Right ventricle myocardium inferior (tissue), 1 donor: ENCODE results near the gene CADM1. TPM values are rescaled to one million over a fixed set of nuclear protein-coding genes. Genes with fewer than 3 reads are reported as not detected.

Source experiments
- ATAC-seq: fragments of 200-7000 bp; cut with Tn5 transposase; one replicate; pipeline ENCODE4 v1.9.1; 2020; ENCODE audit warnings: mild to moderate bottlenecking, moderate library complexity
- DNase-seq: peaks from one replicate; pipeline ENCODE4 v3.0.0; 2021; ENCODE audit errors: missing footprints
- intact Hi-C: fragments of 100-400 bp; cut with DNase I; formaldehyde crosslinking; loops from one replicate; pipeline ENCODE4 v1.11.0; 2022
- total RNA-seq: library from RNA; stranded (reverse); fragmentation: NEBNext Ultra II Directional; extraction: Animal tissue kit (Norgen Biotek cat#: 25700); gene quantifications from one replicate; pipeline ENCODE4 v1.2.1, GENCODE V29; 2021
- donor health status: DM: no; HTN: yes; CAD: no; lungs with severe emphysema.

The CADM1 gene
- total RNA-seq, 1 donor from 2014 or later, result 42.4 TPM

DNA sequence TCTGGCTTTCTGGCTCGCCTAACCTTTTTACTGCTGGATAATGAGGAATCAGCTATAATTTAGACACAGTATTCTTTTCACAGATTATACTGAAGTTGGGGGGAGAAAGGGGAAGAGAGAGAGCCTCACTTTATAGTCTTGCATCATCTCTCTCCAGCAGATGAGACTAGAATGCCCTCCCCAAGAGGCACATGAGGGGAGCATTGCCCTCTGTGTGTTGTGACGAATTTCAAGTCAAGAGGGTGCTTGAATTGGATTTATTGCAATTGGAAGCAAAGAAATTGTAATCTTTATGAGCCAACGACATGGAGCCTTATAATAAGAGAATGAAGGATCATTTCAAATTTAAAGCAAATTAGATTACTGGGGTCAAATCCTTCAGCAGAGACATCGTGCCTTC, 17.6 kb upstream of the CADM1 start:
- no peak for ATAC-seq
- DNase-seq, result no peak
- intact Hi-C loops, result no loop called here

DNA sequence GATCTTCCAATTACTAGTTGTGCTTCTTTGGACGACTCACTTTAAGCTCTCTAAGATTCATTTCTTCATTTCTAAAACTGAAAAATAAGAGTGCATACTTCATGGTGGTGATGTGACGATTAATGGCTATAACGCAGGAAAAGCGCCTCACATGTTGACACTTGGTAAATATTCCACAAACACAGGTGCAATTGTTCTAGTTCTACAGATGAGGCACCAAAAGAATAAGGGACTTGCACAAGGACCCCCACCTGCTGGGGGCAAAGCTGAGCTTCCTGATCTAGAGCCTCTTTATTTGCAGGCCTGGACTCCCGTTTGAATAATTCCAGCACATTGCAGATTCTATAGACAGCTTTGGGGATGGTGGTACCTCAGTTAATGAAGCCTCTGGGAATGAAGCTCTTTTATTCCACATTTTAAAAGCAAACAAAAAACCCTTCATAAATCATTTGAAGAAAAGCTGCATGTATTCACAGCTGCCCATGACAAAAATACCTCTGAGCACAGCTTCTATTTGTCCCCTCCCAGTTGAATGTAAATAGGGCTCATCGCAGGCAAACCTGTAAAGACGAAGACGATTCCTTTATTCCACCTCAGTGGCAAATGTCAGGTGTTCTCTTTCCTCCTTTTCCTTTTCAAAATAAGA, 14.9 kb upstream of the CADM1 start:
- no peak for DNase-seq
- no peak for ATAC-seq
- intact Hi-C loops, result no loop called here

- intact Hi-C loops, result no loop called here
- DNase-seq (no peak), ATAC-seq (no peak)
Measured at GRCh38 chr11:115515647-115516395, 11.6 kb upstream of the CADM1 start.

GRCh38 chr11:115506954-115507675, 2.9 kb upstream of the CADM1 start:
- DNase-seq, result no peak
- no peak for ATAC-seq
- intact Hi-C loops, result loop anchor here (10.0 kb wide), 3 partner anchors 142 to 322 kb away; no protein-coding TSS in a partner anchor

GRCh38 chr11:115505175-115505574, 960 bp upstream of the CADM1 start:
- no peak for DNase-seq
- intact Hi-C loops, result loop anchor here (2.0 to 10.0 kb wide), 4 partner anchors 104 to 320 kb away; no protein-coding TSS in a partner anchor
- no peak for ATAC-seq

DNA sequence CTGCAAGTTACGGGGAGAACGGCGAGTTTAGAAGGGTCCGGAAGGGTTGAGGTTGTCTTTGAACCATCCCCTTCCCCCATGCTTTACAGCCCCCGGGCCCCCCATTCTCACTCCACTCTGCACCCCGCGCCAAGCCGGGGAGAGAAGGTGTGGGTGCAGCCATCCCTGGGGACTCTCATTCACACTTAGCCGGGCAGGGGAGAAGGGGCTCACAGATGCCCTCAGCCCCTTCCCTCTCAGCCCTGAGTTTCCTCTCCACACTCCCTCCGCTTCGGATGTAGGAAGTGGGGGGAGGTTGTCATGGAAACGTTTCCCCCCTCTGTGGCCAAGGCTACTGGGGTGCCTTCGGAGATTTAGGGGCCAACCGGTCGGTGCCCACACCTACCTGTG, 334 bp downstream of the CADM1 start:
- ATAC-seq, result peak; percentile 8
- DNase-seq, result no peak
- intact Hi-C loops, result loop anchor here (2.0 to 10.0 kb wide), 5 partner anchors 105 to 319 kb away; no protein-coding TSS in a partner anchor

GRCh38 chr11:115503083-115503885, 931 bp downstream of the CADM1 start:
- intact Hi-C loops, result loop anchor here (5.0 to 10.0 kb wide), 4 partner anchors 138 to 318 kb away; no protein-coding TSS in a partner anchor
- DNase-seq (peak; percentile 76), ATAC-seq (peak; percentile 70)

DNA sequence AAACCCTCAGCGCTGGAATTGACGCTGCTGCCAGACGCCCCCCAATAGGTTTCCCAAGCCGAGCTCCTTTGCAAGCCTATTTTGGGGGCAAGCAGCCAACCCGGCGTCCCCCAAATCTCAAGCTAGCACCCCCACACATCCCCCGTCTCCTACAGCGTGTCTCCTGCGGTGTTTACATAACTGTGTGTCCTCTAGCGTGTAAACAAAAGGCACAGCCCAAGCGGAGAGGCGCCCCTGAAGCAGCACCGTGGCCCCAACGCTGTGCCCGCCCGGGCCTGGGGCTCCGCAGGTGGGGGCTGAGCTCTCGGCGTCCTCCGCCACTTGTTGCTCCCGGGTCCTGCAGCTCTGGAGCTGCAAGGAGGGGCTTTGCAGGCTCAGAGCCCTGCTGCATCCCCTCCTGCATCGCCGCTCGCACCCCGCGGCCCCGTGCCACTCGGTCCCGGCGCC, 1.6 kb downstream of the CADM1 start:
- intact Hi-C loops, result loop anchor here (1.0 to 10.0 kb wide), 5 partner anchors 138 to 318 kb away; no protein-coding TSS in a partner anchor
- DNase-seq (no peak), ATAC-seq (no peak)

- no peak for ATAC-seq
- intact Hi-C loops, result loop anchor here (1.0 to 10.0 kb wide), 5 partner anchors 137 to 317 kb away; no protein-coding TSS in a partner anchor
- no peak for DNase-seq
Measured at GRCh38 chr11:115501893-115502589, 2.2 kb downstream of the CADM1 start.

GRCh38 chr11:115501502-115501892, 2.7 kb downstream of the CADM1 start:
- intact Hi-C loops, result loop anchor here (5.0 to 10.0 kb wide), 4 partner anchors 137 to 317 kb away; no protein-coding TSS in a partner anchor
- DNase-seq (no peak), ATAC-seq (no peak)

DNA sequence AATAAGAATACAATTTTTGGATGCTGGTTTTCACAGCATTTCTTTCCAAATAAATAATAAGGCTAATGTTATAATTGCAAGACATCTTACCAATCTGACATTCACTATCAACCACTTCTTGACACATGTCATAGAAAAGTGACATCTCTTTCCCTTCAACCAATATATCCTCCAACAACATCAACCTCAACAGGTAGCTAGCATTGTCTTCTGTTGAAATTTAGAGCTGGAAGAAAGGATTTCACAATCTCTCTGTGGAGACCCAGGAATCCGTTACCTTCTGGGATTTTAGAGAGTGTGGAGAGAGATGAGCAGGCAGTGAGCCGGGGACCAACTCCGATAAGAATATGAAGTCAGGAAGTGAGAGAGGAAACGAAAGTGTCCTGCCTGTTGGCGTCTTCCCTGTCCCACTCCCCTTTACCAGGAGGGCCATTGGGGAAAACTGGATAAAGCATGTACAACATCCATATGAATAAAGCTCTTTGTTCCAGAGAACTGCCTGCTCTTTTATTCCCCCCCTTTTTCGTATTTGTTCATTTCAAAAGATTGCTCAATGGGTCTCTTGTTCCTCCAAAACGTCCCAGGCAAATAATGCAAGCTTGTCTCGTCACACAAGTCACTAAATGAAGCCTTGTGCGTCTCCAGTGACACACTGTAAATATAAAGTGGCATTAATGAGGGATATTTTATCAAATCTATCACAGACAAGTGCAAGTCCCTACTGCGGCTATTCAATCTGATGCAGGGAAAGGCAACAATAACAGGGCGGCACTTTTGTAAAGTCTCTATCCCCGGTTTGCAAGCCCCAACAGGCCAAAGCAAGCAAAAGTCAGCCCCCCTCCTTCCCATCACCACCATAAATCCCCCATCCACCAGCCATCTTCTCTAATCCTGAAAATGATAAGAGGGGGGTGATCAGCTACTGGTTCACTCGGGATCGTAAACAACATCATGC, 3.4 kb downstream of the CADM1 start:
- ATAC-seq, result no peak
- DNase-seq, result no peak
- intact Hi-C loops, result loop anchor here (5.0 to 10.0 kb wide), 4 partner anchors 136 to 316 kb away; no protein-coding TSS in a partner anchor

GRCh38 chr11:115499891-115500290, 4.3 kb downstream of the CADM1 start:
- ATAC-seq (no peak), DNase-seq (no peak)
- intact Hi-C loops, result loop anchor here (5.0 to 10.0 kb wide), 4 partner anchors 135 to 315 kb away; no protein-coding TSS in a partner anchor

DNA sequence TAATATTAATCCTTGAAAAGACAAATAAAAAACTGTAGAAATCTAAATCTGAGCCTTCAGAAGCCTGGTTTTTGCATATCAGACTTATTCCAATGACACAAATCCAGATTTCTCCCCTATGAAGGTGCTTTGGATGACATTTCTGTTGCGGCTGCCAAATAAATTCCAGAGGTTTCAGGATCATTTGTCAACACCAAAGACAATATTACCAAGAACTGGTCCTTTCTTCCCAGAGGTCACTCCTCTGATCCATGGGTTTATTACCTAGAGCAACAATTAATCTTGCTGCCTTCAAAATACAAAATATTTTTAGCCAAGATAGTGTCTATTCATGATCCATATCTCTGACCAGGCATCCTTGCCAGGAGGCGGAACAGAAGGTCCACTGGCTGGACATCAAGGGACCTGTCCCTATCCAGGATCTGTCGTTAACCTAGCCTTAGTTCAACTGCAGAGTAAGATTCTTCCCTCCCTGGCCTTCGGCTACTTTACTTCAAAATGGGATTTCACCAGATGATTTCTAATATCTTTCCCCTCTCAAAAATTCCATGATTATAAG, 4.9 kb downstream of the CADM1 start:
- ATAC-seq, result no peak
- no peak for DNase-seq
- intact Hi-C loops, result no loop called here

GRCh38 chr11:115498354-115498753, 5.9 kb downstream of the CADM1 start:
- intact Hi-C loops, result no loop called here
- DNase-seq, result no peak
- no peak for ATAC-seq

DNA sequence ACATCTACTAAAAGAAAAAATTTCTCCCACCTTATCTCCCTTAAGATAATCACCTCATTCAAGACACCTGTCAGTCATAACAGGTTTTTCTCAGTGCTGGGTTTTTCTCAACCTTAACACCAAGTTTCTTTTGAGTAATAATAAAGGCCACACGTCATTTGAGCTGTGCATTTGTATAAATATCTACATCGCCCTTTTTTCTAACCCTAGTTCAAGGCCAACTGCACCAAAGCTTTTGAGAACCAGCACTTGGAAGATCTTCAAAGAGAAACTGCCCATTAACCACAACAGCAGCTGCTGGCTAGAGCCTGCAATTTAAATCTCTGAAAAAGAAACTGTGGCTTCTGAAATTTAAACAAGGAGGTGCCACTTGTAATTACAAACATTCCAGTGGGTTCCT, 6.9 kb downstream of the CADM1 start:
- ATAC-seq (no peak), DNase-seq (no peak)
- intact Hi-C loops, result no loop called here

DNA sequence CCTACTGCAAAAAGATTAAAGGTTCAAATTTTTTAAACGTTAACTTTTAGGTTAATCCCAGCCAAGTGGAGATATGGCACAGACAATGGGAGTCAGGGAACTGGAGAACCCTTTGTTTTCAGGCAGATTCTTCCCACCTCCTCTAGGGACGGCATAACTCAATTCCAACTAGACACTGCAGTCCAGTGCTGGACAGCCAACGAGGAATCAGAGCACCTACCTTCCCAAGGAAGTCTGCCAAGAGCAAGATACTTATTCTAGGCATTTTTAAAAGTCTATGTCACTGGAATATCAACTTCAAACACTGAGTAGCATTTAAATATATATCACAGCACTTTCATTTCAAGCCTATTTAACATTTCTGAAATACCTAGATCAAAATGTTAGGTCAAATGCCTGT, 7.3 kb downstream of the CADM1 start:
- DNase-seq, result no peak
- ATAC-seq, result no peak
- intact Hi-C loops, result no loop called here
